HEK293 (cell line): ENCODE measurements around the gene ITPA.

Source experiments
- CTCF ChIA-PET: fragments of 350-600 bp; formaldehyde crosslinking; extraction: SDS; loops from one replicate; lab custom pipeline; 2021; ENCODE audit warnings: antibody characterized with exemption; lab: Yijun Ruan, JAX
- POLR2A ChIA-PET: fragments of 300-600 bp; formaldehyde crosslinking; extraction: SDS; loops from one replicate; lab custom pipeline; 2020; ENCODE audit warnings: antibody characterized with exemption, inconsistent platforms; lab: Yijun Ruan, JAX
- H3K27ac ChIP-seq: fragments of 200-500 bp; sonication (Bioruptor generic); 2 replicates; pipeline ENCODE4 v1.5.1; 2014; ENCODE audit warnings: low read depth, low read length, control low read depth, inconsistent platforms; ENCODE audit errors: extremely low read depth
- H3K36me3 ChIP-seq, 2 experiments: fragments of 200-500 bp in 1 of 2; sonication (Bioruptor generic) in 1 of 2; 1 replicate in 1 of 2; 2 replicates in 1 of 2; pipeline ENCODE4 v1.5.1; 2014 to 2017; ENCODE audit warnings: inconsistent platforms in 2 of 2, low read length in 2 of 2; ENCODE audit not compliant: control insufficient read depth in 2 of 2, insufficient read depth in 1 of 2
- H3K4me1 ChIP-seq: fragments of 200-500 bp; sonication (Bioruptor generic); 2 replicates; pipeline ENCODE4 v1.5.1; 2014; ENCODE audit warnings: mild to moderate bottlenecking, low read length, inconsistent platforms; ENCODE audit not compliant: control insufficient read depth, insufficient read depth
- H3K4me3 ChIP-seq: 2 replicates; pipeline ENCODE4 v1.5.1; 2011; ENCODE audit warnings: low read depth, mild to moderate bottlenecking, control low read depth, low read length, moderate library complexity
- H3K9me3 ChIP-seq: fragments of 200-500 bp; sonication (Bioruptor generic); 2 replicates; pipeline ENCODE4 v1.5.1; 2014; ENCODE audit warnings: low read depth, low read length, inconsistent platforms; ENCODE audit not compliant: control insufficient read depth, insufficient read depth
- BCL11A ChIP-seq: fragments of 450-650 bp; formaldehyde crosslinking; IDR thresholded peaks from 2 replicates; pipeline ENCODE4 v1.5.1; 2016; ENCODE audit warnings: low read depth, missing biosample characterization, missing genetic modification characterization
- EGR2 ChIP-seq: fragments of 450-650 bp; formaldehyde crosslinking; IDR thresholded peaks from 2 replicates; pipeline ENCODE4 v1.5.1; 2016; ENCODE audit warnings: low read depth, missing biosample characterization, missing genetic modification characterization
- GFI1B ChIP-seq: fragments of 450-650 bp; formaldehyde crosslinking; IDR thresholded peaks from 2 replicates; pipeline ENCODE4 v1.5.1; 2016; ENCODE audit warnings: missing biosample characterization, missing genetic modification characterization
- GLI4 ChIP-seq: fragments of 450-650 bp; formaldehyde crosslinking; IDR thresholded peaks from 2 replicates; pipeline ENCODE4 v1.5.1; 2016; ENCODE audit warnings: missing biosample characterization, missing genetic modification characterization
- GLIS1 ChIP-seq: fragments of 450-650 bp; formaldehyde crosslinking; IDR thresholded peaks from 2 replicates; pipeline ENCODE4 v1.5.1; 2016; ENCODE audit warnings: missing biosample characterization, missing genetic modification characterization
- KLF16 ChIP-seq: fragments of 450-650 bp; formaldehyde crosslinking; IDR thresholded peaks from 2 replicates; pipeline ENCODE4 v1.5.1; 2017; ENCODE audit warnings: missing biosample characterization, missing genetic modification characterization
- KLF9 ChIP-seq: fragments of 450-650 bp; formaldehyde crosslinking; IDR thresholded peaks from 2 replicates; pipeline ENCODE4 v1.5.1; 2016; ENCODE audit warnings: missing biosample characterization, missing genetic modification characterization, low read depth
- OVOL3 ChIP-seq: fragments of 450-650 bp; formaldehyde crosslinking; IDR thresholded peaks from 2 replicates; pipeline ENCODE4 v1.5.1; 2016; ENCODE audit warnings: missing biosample characterization, missing genetic modification characterization
- PRDM1 ChIP-seq: fragments of 450-650 bp; formaldehyde crosslinking; IDR thresholded peaks from 2 replicates; pipeline ENCODE4; 2016; ENCODE audit warnings: missing biosample characterization, missing genetic modification characterization
- REST ChIP-seq: fragments of 450-650 bp; formaldehyde crosslinking; IDR thresholded peaks from 2 replicates; pipeline ENCODE4 v1.5.1; 2016; ENCODE audit warnings: missing biosample characterization, missing genetic modification characterization
- SALL2 ChIP-seq: fragments of 450-650 bp; formaldehyde crosslinking; IDR thresholded peaks from 2 replicates; pipeline ENCODE4 v1.5.0; 2017; ENCODE audit warnings: missing biosample characterization, mild to moderate bottlenecking, missing genetic modification characterization, borderline replicate concordance
- ZBTB11 ChIP-seq: fragments of 450-650 bp; formaldehyde crosslinking; conservative IDR thresholded peaks from 2 replicates; pipeline ENCODE4 v1.5.1; 2016; ENCODE audit warnings: low read depth, missing biosample characterization, missing genetic modification characterization
- ZBTB48 ChIP-seq: fragments of 450-650 bp; formaldehyde crosslinking; IDR thresholded peaks from 2 replicates; pipeline ENCODE4 v1.5.1; 2016; ENCODE audit warnings: missing biosample characterization, missing genetic modification characterization
- ZBTB7A ChIP-seq: fragments of 450-650 bp; formaldehyde crosslinking; IDR thresholded peaks from 2 replicates; pipeline ENCODE4 v1.5.1; 2016; ENCODE audit warnings: low read depth, missing biosample characterization, missing genetic modification characterization
- ZNF174 ChIP-seq: fragments of 450-650 bp; formaldehyde crosslinking; IDR thresholded peaks from 2 replicates; pipeline ENCODE4 v1.5.0; 2017; ENCODE audit warnings: missing biosample characterization, mild to moderate bottlenecking, missing genetic modification characterization
- ZNF184 ChIP-seq: fragments of 450-650 bp; IDR thresholded peaks from 2 replicates; pipeline ENCODE4 v1.5.1; 2018; ENCODE audit warnings: missing biosample characterization, mild to moderate bottlenecking, missing genetic modification characterization
- ZNF223 ChIP-seq: fragments of 450-650 bp; formaldehyde crosslinking; IDR thresholded peaks from 2 replicates; pipeline ENCODE4 v1.5.1; 2016; ENCODE audit warnings: missing biosample characterization, missing genetic modification characterization
- ZNF266 ChIP-seq: fragments of 450-650 bp; formaldehyde crosslinking; IDR thresholded peaks from 2 replicates; pipeline ENCODE4 v1.5.1; 2016; ENCODE audit warnings: missing biosample characterization, missing genetic modification characterization, low read depth
- ZNF274 ChIP-seq, 2 experiments: fragments of 200-500 bp in 1 of 2; fragments of 450-650 bp in 1 of 2; sonication (Bioruptor generic) in 1 of 2; formaldehyde crosslinking in 1 of 2; IDR thresholded peaks; 2 replicates each; pipeline versions ENCODE4 v1.5.1 to v1.6.1; 2014 to 2016; ENCODE audit warnings: borderline replicate concordance in 1 of 2, inconsistent platforms in 1 of 2, low read length in 1 of 2, missing biosample characterization in 1 of 2, missing genetic modification characterization in 1 of 2
- ZNF324 ChIP-seq: fragments of 450-650 bp; formaldehyde crosslinking; IDR thresholded peaks from 2 replicates; pipeline ENCODE4 v1.5.1; 2016; ENCODE audit warnings: missing biosample characterization, missing genetic modification characterization
- ZNF366 ChIP-seq: fragments of 450-650 bp; formaldehyde crosslinking; conservative IDR thresholded peaks from 2 replicates; pipeline ENCODE4 v1.5.1; 2016; ENCODE audit warnings: missing biosample characterization, missing genetic modification characterization
- ZNF398 ChIP-seq: fragments of 450-650 bp; formaldehyde crosslinking; IDR thresholded peaks from 2 replicates; pipeline ENCODE4 v1.5.1; 2017; ENCODE audit warnings: missing biosample characterization, missing genetic modification characterization
- ZNF423 ChIP-seq: fragments of 450-650 bp; formaldehyde crosslinking; IDR thresholded peaks from 2 replicates; pipeline ENCODE4 v1.5.1; 2016; ENCODE audit warnings: missing biosample characterization, missing genetic modification characterization
- ZNF558 ChIP-seq: fragments of 450-650 bp; formaldehyde crosslinking; IDR thresholded peaks from 2 replicates; pipeline ENCODE4 v1.5.1; 2016; ENCODE audit warnings: missing biosample characterization, missing genetic modification characterization
- ZNF585B ChIP-seq: fragments of 450-650 bp; formaldehyde crosslinking; IDR thresholded peaks from 2 replicates; pipeline ENCODE4 v1.5.1; 2016; ENCODE audit warnings: missing biosample characterization, missing genetic modification characterization
- ZNF621 ChIP-seq: fragments of 450-650 bp; formaldehyde crosslinking; IDR thresholded peaks from 2 replicates; pipeline ENCODE4 v1.5.1; 2017; ENCODE audit warnings: missing biosample characterization, missing genetic modification characterization
- ZNF645 ChIP-seq: fragments of 450-650 bp; formaldehyde crosslinking; IDR thresholded peaks from 2 replicates; pipeline ENCODE4; 2016; ENCODE audit warnings: missing biosample characterization, missing genetic modification characterization
- ZNF670 ChIP-seq: fragments of 450-650 bp; formaldehyde crosslinking; IDR thresholded peaks from 2 replicates; pipeline ENCODE4 v1.5.1; 2016; ENCODE audit warnings: missing biosample characterization, missing genetic modification characterization, low read depth

ITPA gene

GRCh38 chr20:3239026-3239866 lies 29.9 kb downstream of the ITPA start, which contains the start of gene SLC4A11:
SLC4A11 (minus strand) TSS chr20:3239190; CDS start chr20:3239137, 53 bp downstream.
- CTCF ChIA-PET, result interaction anchor here (0.6 to 2.6 kb wide), 8 partner anchors 9 to 1832 kb away, joined by 3 to 22 read pairs (median 4); no protein-coding TSS in a partner anchor
- Histone ChIP-seq H3K27ac (peak within 1 kb of the TSS; percentile 62; the same call in 1 of the 2 replicates), H3K36me3 (no peaks in the 10 kb centered on the region), H3K4me1 (no peaks in the 10 kb centered on the region), H3K9me3 (no peaks in the 10 kb centered on the region), H3K4me3 (peak within 1 kb of the TSS; percentile 55)
- POLR2A ChIA-PET, result interaction anchor here (0.6 to 1.7 kb wide), 8 partner anchors 12 to 193 kb away, joined by 3 to 8 read pairs (median 4); partner anchors contain the start of gene MRPS26
- TF ChIP-seq ZBTB11 (tag by site-specific recombination) (peak; percentile 72), KLF9 (tag by site-specific recombination) (peak; percentile 81), OVOL3 (tag by site-specific recombination) (no peak), ZNF398 (tag by site-specific recombination) (no peak), ZNF324 (no peak), ZNF174 (tag by site-specific recombination) (no peak), ZNF366 (tag by site-specific recombination) (no peak), ZNF585B (tag by site-specific recombination) (no peak), ZNF645 (no peak), REST (tag by site-specific recombination) (no peak), ZNF266 (tag by site-specific recombination) (no peak), EGR2 (tag by site-specific recombination) (no peak), GFI1B (tag by site-specific recombination) (no peak), ZNF670 (tag by site-specific recombination) (no peak), GLI4 (tag by site-specific recombination) (no peak), ZBTB48 (tag by site-specific recombination) (peak; percentile 62; the same call in 1 of the 2 replicates), ZBTB7A (tag by site-specific recombination) (no peak), KLF16 (tag by site-specific recombination) (no peak), SALL2 (tag by site-specific recombination) (no peak), ZNF223 (tag by site-specific recombination) (no peak), ZNF184 (tag by site-specific recombination) (peak; percentile 16; the same call in 1 of the 2 replicates), PRDM1 (tag by site-specific recombination) (no peak), BCL11A (tag by site-specific recombination) (no peak), ZNF621 (tag by site-specific recombination) (no peak), ZNF558 (tag by site-specific recombination) (no peak), ZNF274 (IDR thresholded peaks at IDR 0.05; ENCODE audit: low read length) (no peak), ZNF274 (tag by site-specific recombination; IDR thresholded peaks at IDR 0.05; ENCODE audit: borderline replicate concordance) (no peak), GLIS1 (tag by site-specific recombination) (peak; percentile 85), ZNF423 (no peak)
